C4-2B (cell line): ENCODE results near the gene TIAM2.

ENCODE experiments used
- H3K27ac ChIP-seq: fragments of 450-650 bp; 2 replicates; pipeline ENCODE4 v1.5.1; 2017
- CTCF ChIP-seq: fragments of 450-650 bp; conservative IDR thresholded peaks from 2 replicates; pipeline ENCODE4 v1.5.1; 2017; ENCODE audit warnings: mild to moderate bottlenecking
- ZFX ChIP-seq: fragments of 450-650 bp; IDR thresholded peaks from 2 replicates; pipeline ENCODE4 v1.6.1; 2017

TIAM2 gene

GRCh38 chr6:155276638-155277037 lies 281.5 kb downstream of the TIAM2 start:
- no peak for TF ChIP-seq ZFX
- TF ChIP-seq CTCF = no peak
- no peak overlapping the region for H3K27ac ChIP-seq

GRCh38 chr6:155278319-155279049 lies 283.4 kb downstream of the TIAM2 start:
- no peak for TF ChIP-seq ZFX
- no peak for TF ChIP-seq CTCF
- H3K27ac ChIP-seq = no peak overlapping the region

GRCh38 chr6:155284775-155285174 lies 289.7 kb downstream of the TIAM2 start:
- no peak for TF ChIP-seq ZFX
- TF ChIP-seq CTCF = no peak
- H3K27ac ChIP-seq = no peak overlapping the region

- H3K27ac ChIP-seq = no peak overlapping the region
- no peak for TF ChIP-seq CTCF
- no peak for TF ChIP-seq ZFX
Measured at GRCh38 chr6:155287762-155288161, 292.6 kb downstream of the TIAM2 start.

- H3K27ac ChIP-seq = no peak overlapping the region
Measured at GRCh38 chr6:155290491-155290890, 295.4 kb downstream of the TIAM2 start.

GRCh38 chr6:155291291-155291690 lies 296.2 kb downstream of the TIAM2 start:
- no peak for TF ChIP-seq ZFX
- H3K27ac ChIP-seq = no peak overlapping the region

More at GRCh38 chr6:155290491-155290890, 295.4 kb downstream of the TIAM2 start:
- TF ChIP-seq CTCF = no peak
- TF ChIP-seq ZFX = no peak

GRCh38 chr6:155292711-155293110 lies 297.6 kb downstream of the TIAM2 start:
- TF ChIP-seq ZFX (no peak), CTCF (no peak)
- H3K27ac ChIP-seq = no peak overlapping the region

GRCh38 chr6:155297669-155298068 lies 302.6 kb downstream of the TIAM2 start:
- no peak for TF ChIP-seq CTCF
- no peak overlapping the region for H3K27ac ChIP-seq
